AG09309 (cell line): ENCODE results near the gene GNMT.

Experiments used
- DNase-seq: peaks from one replicate; pipeline ENCODE4 v3.0.0-alpha.2; 2010; ENCODE audit warnings: low read depth
- H3K4me3 ChIP-seq: 2 replicates; pipeline ENCODE4 v1.5.1; 2011; ENCODE audit warnings: mild to moderate bottlenecking, low read depth, low read length, moderate library complexity; ENCODE audit not compliant: control insufficient read depth
- CTCF ChIP-seq: IDR thresholded peaks from 2 replicates; pipeline ENCODE4 v1.5.1; 2011; ENCODE audit warnings: mild to moderate bottlenecking, low read depth, low read length, inconsistent platforms; ENCODE audit not compliant: insufficient read depth, control insufficient read depth; ENCODE audit errors: missing control alignments

Gene GNMT

GRCh38 chr6:42967228-42967627 is 6.7 kb downstream of the GNMT start:
- no peak for DNase-seq
- no peak overlapping the region for H3K4me3 ChIP-seq
- TF ChIP-seq CTCF, result no peak

GRCh38 chr6:42968126-42968701 is 7.7 kb downstream of the GNMT start:
- DNase-seq, result no peak
- no peak overlapping the region for H3K4me3 ChIP-seq
- TF ChIP-seq CTCF, result no peak

GRCh38 chr6:42968783-42969182 is 8.2 kb downstream of the GNMT start:
- TF ChIP-seq CTCF, result no peak
- DNase-seq, result no peak
- no peak overlapping the region for H3K4me3 ChIP-seq

GRCh38 chr6:42969431-42969830 is 8.9 kb downstream of the GNMT start:
- H3K4me3 ChIP-seq, result no peak overlapping the region
- no peak for DNase-seq
- no peak for TF ChIP-seq CTCF

- H3K4me3 ChIP-seq, result no peak overlapping the region
- no peak for TF ChIP-seq CTCF
- no peak for DNase-seq
Measured at GRCh38 chr6:42969934-42970333, 9.4 kb downstream of the GNMT start.

- no peak overlapping the region for H3K4me3 ChIP-seq
- no peak for TF ChIP-seq CTCF
- DNase-seq, result no peak
Measured at GRCh38 chr6:42970871-42971612, 10.5 kb downstream of the GNMT start.
